ENCODE measurements around the gene WDR93.

- TF ChIP-seq POLR2AphosphoS5 (IDR thresholded peaks at IDR 0.05; ENCODE audit: borderline replicate concordance, low read depth, low read length), result no peak
- TF ChIP-seq EZH2 (IDR thresholded peaks at IDR 0.05), result no peak
- no peak for TF ChIP-seq FOXP2 (optimal IDR thresholded peaks at IDR 0.05; ENCODE audit: control extremely low read depth, extremely low read length, insufficient read depth)
Measured at GRCh38 chr15:89680282-89680873, 10.2 kb upstream of the WDR93 start.
